HUDEP-2 (cell line): ENCODE results near the gene VARS1.

ENCODE experiments used
- DNase-seq, 76 experiments: peaks; one replicate each; lab custom pipeline; 2025; ENCODE audit not compliant: unreplicated experiment in 76 of 76; lab: John Stamatoyannopoulos, UW

Gene VARS1

GRCh38 chr6:31775633-31776484 lies 19.7 kb downstream of the VARS1 start:
- DNase-seq, result no peak

- peak in 14 of 76 experiments; percentile 8 to 46 (median 26) for DNase-seq
Observed at GRCh38 chr6:31775184-31775583, 20.4 kb downstream of the VARS1 start.

- DNase-seq, result peak in 11 of 76 experiments; percentile 12 to 41 (median 23)
Observed at GRCh38 chr6:31771992-31772358, 23.6 kb downstream of the VARS1 start.

GRCh38 chr6:31770860-31771259 lies 24.7 kb downstream of the VARS1 start:
- no peak for DNase-seq

- DNase-seq, result peak in 73 of 76 experiments; percentile 20 to 95 (median 85)
Observed at GRCh38 chr6:31769684-31770371, 25.7 kb downstream of the VARS1 start.

- DNase-seq, result no peak
Observed at GRCh38 chr6:31768363-31769257, 26.9 kb downstream of the VARS1 start.

- DNase-seq, result no peak
Observed at GRCh38 chr6:31767096-31767645, 28.4 kb downstream of the VARS1 start.

GRCh38 chr6:31765910-31766794 lies 29.4 kb downstream of the VARS1 start:
- no peak for DNase-seq

- no peak for DNase-seq
Observed at GRCh38 chr6:31765559-31765909, 30.0 kb downstream of the VARS1 start.

- no peak for DNase-seq
Observed at GRCh38 chr6:31764198-31764597, 31.4 kb downstream of the VARS1 start.

- no peak for DNase-seq
Observed at GRCh38 chr6:31763619-31763940, 32.0 kb downstream of the VARS1 start.

- no peak for DNase-seq
Observed at GRCh38 chr6:31762878-31763618, 32.5 kb downstream of the VARS1 start.

- DNase-seq, result no peak
Observed at GRCh38 chr6:31762356-31762755, 33.2 kb downstream of the VARS1 start, which contains the start of gene SAPCD1. Gene SAPCD1 (plus strand): TSS chr6:31762656. CDS start chr6:31763055, 399 bp downstream.

GRCh38 chr6:31761343-31761742 lies 34.2 kb downstream of the VARS1 start:
- DNase-seq, result no peak

- DNase-seq, result no peak
Observed at GRCh38 chr6:31760790-31761189, 34.8 kb downstream of the VARS1 start.

GRCh38 chr6:31758281-31758680 lies 37.3 kb downstream of the VARS1 start:
- DNase-seq, result no peak

GRCh38 chr6:31752739-31753319 lies 42.7 kb downstream of the VARS1 start:
- no peak for DNase-seq

- no peak for DNase-seq
Observed at GRCh38 chr6:31750411-31751022, 45.0 kb downstream of the VARS1 start.
